Astrocyte of the spinal cord (primary cell): ENCODE results near the gene ZFAND2B.

Source experiments
- DNase-seq: peaks from one replicate; pipeline ENCODE4 v3.0.0; 2011; ENCODE audit warnings: low read depth, low spot score
- H3K4me3 ChIP-seq: 2 replicates; pipeline ENCODE4 v1.5.1; 2011; ENCODE audit warnings: low read depth, mild to moderate bottlenecking, low read length, moderate library complexity
- CTCF ChIP-seq: IDR thresholded peaks from 2 replicates; pipeline ENCODE4 v1.5.1; 2012; ENCODE audit warnings: low read depth, mild to moderate bottlenecking, low read length, inconsistent platforms
- in situ Hi-C: cut with HindIII; loops from 2 replicates; pipeline ENCODE4 v1.10.0; 2017; ENCODE audit warnings: low sequenced_read_pairs

ZFAND2B gene

GRCh38 chr2:219220652-219221402, 14.2 kb downstream of the ZFAND2B start:
- TF ChIP-seq CTCF, result no peak
- no peak overlapping the region for H3K4me3 ChIP-seq
- no peak for DNase-seq
- in situ Hi-C loops, result no loop called here

- DNase-seq, result no peak
- no peak for TF ChIP-seq CTCF
- no peak overlapping the region for H3K4me3 ChIP-seq
- in situ Hi-C loops, result no loop called here
Measured at GRCh38 chr2:219221957-219222518, 15.5 kb downstream of the ZFAND2B start.

GRCh38 chr2:219223831-219224610, 17.4 kb downstream of the ZFAND2B start:
- DNase-seq, result no peak
- no peak overlapping the region for H3K4me3 ChIP-seq
- in situ Hi-C loops, result no loop called here
- no peak for TF ChIP-seq CTCF

GRCh38 chr2:219225350-219225749, 18.8 kb downstream of the ZFAND2B start:
- no peak for DNase-seq
- TF ChIP-seq CTCF, result no peak
- no peak overlapping the region for H3K4me3 ChIP-seq
- in situ Hi-C loops, result no loop called here

GRCh38 chr2:219228041-219228910, 21.7 kb downstream of the ZFAND2B start:
- no peak for TF ChIP-seq CTCF
- peak overlapping the region; percentile 85 for H3K4me3 ChIP-seq
- in situ Hi-C loops, result no loop called here
- no peak for DNase-seq

GRCh38 chr2:219228911-219229304, 22.3 kb downstream of the ZFAND2B start:
- no peak for DNase-seq
- no peak for TF ChIP-seq CTCF
- H3K4me3 ChIP-seq, result peak overlapping the region; percentile 85
- in situ Hi-C loops, result no loop called here
